SK-N-SH treated with all-trans-retinoic acid at 6 μM for 48 hours (cell line): Measurements from ENCODE around the gene SREBF2.

ENCODE experiments used
- ARNTL ChIP-seq: fragments of 450-650 bp; formaldehyde crosslinking; IDR thresholded peaks from 2 replicates; pipeline ENCODE4 v1.5.0; 2020; ENCODE audit warnings: low read depth, mild to moderate bottlenecking, moderate library complexity, borderline replicate concordance
- BACH2 ChIP-seq: fragments of 250-450 bp; sonication (Bioruptor Pico); IDR thresholded peaks from 2 replicates; pipeline ENCODE4 v1.9.0; 2021; ENCODE audit warnings: mild to moderate bottlenecking, borderline replicate concordance
- GLIS3 ChIP-seq: fragments of 250-450 bp; sonication (Bioruptor Pico); IDR thresholded peaks from 2 replicates; pipeline ENCODE4 v1.5.0; 2020; ENCODE audit warnings: mild to moderate bottlenecking, moderate library complexity
- OSR1 ChIP-seq: fragments of 250-450 bp; sonication (Bioruptor Pico); IDR thresholded peaks from 2 replicates; pipeline ENCODE4 v1.8.0; 2022; ENCODE audit warnings: moderate library complexity, mild to moderate bottlenecking, inconsistent platforms
- TCF4 ChIP-seq: fragments of 250-450 bp; sonication (Bioruptor Pico); IDR thresholded peaks from 2 replicates; pipeline ENCODE4 v1.8.0; 2021; ENCODE audit warnings: mild to moderate bottlenecking, moderate library complexity, borderline replicate concordance
- ZC3H10 ChIP-seq: fragments of 250-450 bp; sonication (Bioruptor Pico); IDR thresholded peaks from 2 replicates; pipeline ENCODE4 v1.5.1; 2021; ENCODE audit warnings: mild to moderate bottlenecking, moderate library complexity
- ZFP30 ChIP-seq: fragments of 450-650 bp; formaldehyde crosslinking; IDR thresholded peaks from 2 replicates; pipeline ENCODE4 v1.5.0; 2022; ENCODE audit warnings: mild to moderate bottlenecking, moderate library complexity
- TF ChIP-seq, protein P1 (sequence below): fragments of 250-450 bp; sonication (Bioruptor Pico); IDR thresholded peaks from 2 replicates; pipeline ENCODE4 v1.8.0; 2021; ENCODE audit warnings: low read depth, mild to moderate bottlenecking, moderate library complexity, borderline replicate concordance
- TF ChIP-seq, protein P2 (sequence below): fragments of 250-450 bp; sonication (Bioruptor Pico); IDR thresholded peaks from 2 replicates; pipeline ENCODE4 v1.5.0; 2020; ENCODE audit warnings: mild to moderate bottlenecking, moderate library complexity
- TF ChIP-seq, protein P3 (sequence below): fragments of 250-450 bp; sonication (Bioruptor Pico); IDR thresholded peaks from 2 replicates; pipeline ENCODE4 v1.5.1; 2021; ENCODE audit warnings: mild to moderate bottlenecking, moderate library complexity

DNA sequence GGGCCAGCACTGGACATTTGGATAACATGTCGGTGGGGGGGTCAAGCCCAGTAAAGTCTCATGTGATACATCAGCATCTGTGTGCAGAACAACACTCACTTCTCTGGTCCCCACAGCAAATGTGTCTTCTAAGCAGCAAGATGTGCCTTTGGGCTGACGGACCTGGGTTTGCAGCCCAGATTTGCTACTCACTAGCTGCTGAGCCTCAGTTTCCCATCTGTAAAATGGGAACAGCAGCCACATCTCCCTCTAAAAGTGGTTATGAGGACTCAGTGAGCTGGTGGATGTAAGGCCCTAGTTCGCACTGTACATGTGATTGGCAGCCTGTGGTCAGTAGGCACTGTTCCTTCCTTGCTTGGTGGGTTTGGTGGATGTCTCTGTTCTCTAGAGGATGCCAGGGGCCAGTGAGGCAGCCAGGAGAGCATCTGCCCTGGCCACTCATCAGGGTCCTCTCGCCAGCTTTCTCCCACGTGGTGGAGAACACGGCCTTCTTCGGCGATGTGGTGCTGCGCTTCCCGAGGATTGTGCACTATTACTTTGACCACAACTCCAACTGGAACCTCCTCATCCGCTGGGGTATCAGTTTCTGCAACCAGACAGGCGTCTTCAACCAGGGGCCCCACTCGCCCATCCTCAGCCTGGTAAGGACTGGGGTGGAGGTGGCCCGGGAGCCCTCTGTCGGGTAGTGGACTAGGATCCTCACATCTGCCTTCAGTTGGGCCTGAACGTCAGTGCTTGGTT, 19.9 kb upstream of the SREBF2 start:
- TF ChIP-seq BACH2 (CRISPR knock-in tag) = no peak
- TF ChIP-seq, protein P1, sequence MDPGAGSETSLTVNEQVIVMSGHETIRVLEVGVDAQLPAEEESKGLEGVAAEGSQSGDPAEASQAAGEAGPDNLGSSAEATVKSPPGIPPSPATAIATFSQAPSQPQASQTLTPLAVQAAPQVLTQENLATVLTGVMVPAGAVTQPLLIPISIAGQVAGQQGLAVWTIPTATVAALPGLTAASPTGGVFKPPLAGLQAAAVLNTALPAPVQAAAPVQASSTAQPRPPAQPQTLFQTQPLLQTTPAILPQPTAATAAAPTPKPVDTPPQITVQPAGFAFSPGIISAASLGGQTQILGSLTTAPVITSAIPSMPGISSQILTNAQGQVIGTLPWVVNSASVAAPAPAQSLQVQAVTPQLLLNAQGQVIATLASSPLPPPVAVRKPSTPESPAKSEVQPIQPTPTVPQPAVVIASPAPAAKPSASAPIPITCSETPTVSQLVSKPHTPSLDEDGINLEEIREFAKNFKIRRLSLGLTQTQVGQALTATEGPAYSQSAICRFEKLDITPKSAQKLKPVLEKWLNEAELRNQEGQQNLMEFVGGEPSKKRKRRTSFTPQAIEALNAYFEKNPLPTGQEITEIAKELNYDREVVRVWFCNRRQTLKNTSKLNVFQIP (CRISPR knock-in tag) = no peak
- no peak for TF ChIP-seq TCF4 (CRISPR knock-in tag)
- TF ChIP-seq, protein P2, sequence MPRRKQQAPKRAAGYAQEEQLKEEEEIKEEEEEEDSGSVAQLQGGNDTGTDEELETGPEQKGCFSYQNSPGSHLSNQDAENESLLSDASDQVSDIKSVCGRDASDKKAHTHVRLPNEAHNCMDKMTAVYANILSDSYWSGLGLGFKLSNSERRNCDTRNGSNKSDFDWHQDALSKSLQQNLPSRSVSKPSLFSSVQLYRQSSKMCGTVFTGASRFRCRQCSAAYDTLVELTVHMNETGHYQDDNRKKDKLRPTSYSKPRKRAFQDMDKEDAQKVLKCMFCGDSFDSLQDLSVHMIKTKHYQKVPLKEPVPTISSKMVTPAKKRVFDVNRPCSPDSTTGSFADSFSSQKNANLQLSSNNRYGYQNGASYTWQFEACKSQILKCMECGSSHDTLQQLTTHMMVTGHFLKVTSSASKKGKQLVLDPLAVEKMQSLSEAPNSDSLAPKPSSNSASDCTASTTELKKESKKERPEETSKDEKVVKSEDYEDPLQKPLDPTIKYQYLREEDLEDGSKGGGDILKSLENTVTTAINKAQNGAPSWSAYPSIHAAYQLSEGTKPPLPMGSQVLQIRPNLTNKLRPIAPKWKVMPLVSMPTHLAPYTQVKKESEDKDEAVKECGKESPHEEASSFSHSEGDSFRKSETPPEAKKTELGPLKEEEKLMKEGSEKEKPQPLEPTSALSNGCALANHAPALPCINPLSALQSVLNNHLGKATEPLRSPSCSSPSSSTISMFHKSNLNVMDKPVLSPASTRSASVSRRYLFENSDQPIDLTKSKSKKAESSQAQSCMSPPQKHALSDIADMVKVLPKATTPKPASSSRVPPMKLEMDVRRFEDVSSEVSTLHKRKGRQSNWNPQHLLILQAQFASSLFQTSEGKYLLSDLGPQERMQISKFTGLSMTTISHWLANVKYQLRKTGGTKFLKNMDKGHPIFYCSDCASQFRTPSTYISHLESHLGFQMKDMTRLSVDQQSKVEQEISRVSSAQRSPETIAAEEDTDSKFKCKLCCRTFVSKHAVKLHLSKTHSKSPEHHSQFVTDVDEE (CRISPR knock-in tag) = no peak
- no peak for TF ChIP-seq ARNTL
- TF ChIP-seq ZC3H10 (CRISPR knock-in tag) = no peak
- no peak for TF ChIP-seq ZFP30 (CRISPR knock-in tag)
- no peak for TF ChIP-seq GLIS3 (CRISPR knock-in tag)
- TF ChIP-seq, protein P3, sequence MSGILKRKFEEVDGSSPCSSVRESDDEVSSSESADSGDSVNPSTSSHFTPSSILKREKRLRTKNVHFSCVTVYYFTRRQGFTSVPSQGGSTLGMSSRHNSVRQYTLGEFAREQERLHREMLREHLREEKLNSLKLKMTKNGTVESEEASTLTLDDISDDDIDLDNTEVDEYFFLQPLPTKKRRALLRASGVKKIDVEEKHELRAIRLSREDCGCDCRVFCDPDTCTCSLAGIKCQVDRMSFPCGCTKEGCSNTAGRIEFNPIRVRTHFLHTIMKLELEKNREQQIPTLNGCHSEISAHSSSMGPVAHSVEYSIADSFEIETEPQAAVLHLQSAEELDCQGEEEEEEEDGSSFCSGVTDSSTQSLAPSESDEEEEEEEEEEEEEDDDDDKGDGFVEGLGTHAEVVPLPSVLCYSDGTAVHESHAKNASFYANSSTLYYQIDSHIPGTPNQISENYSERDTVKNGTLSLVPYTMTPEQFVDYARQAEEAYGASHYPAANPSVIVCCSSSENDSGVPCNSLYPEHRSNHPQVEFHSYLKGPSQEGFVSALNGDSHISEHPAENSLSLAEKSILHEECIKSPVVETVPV = no peak
- no peak for TF ChIP-seq OSR1 (CRISPR knock-in tag)
